PC-9 (cell line): ENCODE results near the gene FAM117A.

Experiments
- EZH2 ChIP-seq: fragments of 200-600 bp; sonication (generic); IDR thresholded peaks from 2 replicates; pipeline ENCODE4 v1.8.0; 2017; ENCODE audit warnings: antibody characterized with exemption, low read depth
- TF ChIP-seq, protein P1 (sequence below): fragments of 200-600 bp; sonication (generic); conservative IDR thresholded peaks from 2 replicates; pipeline ENCODE4 v1.6.1; 2017; ENCODE audit warnings: mixed run types, antibody characterized with exemption, mild to moderate bottlenecking, moderate library complexity

DNA sequence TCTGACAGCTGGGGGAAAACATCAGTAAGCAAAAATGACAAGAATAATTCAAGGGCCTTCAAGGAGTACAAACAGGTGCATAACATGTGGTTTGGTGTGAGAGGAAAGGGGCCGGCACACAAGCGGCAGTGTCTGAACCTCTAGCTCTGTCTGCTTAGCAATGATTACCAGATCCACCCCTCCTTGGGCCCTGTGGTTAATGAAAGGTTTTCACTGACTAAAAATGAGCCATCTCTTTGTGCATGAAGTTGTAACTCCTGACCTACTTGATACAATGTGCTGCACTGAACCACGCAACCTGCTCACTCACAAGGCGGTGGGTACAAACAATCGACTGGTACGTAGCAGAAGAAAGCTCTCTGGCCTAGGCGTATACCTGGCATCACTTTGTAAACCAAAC, 15.1 kb downstream of the FAM117A start:
- TF ChIP-seq, protein P1, sequence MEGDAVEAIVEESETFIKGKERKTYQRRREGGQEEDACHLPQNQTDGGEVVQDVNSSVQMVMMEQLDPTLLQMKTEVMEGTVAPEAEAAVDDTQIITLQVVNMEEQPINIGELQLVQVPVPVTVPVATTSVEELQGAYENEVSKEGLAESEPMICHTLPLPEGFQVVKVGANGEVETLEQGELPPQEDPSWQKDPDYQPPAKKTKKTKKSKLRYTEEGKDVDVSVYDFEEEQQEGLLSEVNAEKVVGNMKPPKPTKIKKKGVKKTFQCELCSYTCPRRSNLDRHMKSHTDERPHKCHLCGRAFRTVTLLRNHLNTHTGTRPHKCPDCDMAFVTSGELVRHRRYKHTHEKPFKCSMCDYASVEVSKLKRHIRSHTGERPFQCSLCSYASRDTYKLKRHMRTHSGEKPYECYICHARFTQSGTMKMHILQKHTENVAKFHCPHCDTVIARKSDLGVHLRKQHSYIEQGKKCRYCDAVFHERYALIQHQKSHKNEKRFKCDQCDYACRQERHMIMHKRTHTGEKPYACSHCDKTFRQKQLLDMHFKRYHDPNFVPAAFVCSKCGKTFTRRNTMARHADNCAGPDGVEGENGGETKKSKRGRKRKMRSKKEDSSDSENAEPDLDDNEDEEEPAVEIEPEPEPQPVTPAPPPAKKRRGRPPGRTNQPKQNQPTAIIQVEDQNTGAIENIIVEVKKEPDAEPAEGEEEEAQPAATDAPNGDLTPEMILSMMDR: no peak
- TF ChIP-seq EZH2: no peak
